HG03469 (cell line): ENCODE results near the gene TPP2.

ENCODE experiments used
- ATAC-seq: cut with Tn5 transposase; IDR thresholded peaks from one replicate; pipeline ENCODE4 v1.9.1; 2021; ENCODE audit warnings: mild to moderate bottlenecking, moderate library complexity, moderate number of reproducible peaks; ENCODE audit not compliant: unreplicated experiment

The TPP2 gene

GRCh38 chr13:102593466-102593865 is 3.3 kb upstream of the TPP2 start:
- ATAC-seq = no peak

- ATAC-seq = no peak
Measured at GRCh38 chr13:102597029-102597961, 509 bp downstream of the TPP2 start.

- no peak for ATAC-seq
Measured at GRCh38 chr13:102598061-102598460, 1.3 kb downstream of the TPP2 start.

- ATAC-seq = no peak
Measured at GRCh38 chr13:102599426-102600012, 2.7 kb downstream of the TPP2 start.

- ATAC-seq = no peak
Measured at GRCh38 chr13:102606537-102607309, 9.9 kb downstream of the TPP2 start.

DNA sequence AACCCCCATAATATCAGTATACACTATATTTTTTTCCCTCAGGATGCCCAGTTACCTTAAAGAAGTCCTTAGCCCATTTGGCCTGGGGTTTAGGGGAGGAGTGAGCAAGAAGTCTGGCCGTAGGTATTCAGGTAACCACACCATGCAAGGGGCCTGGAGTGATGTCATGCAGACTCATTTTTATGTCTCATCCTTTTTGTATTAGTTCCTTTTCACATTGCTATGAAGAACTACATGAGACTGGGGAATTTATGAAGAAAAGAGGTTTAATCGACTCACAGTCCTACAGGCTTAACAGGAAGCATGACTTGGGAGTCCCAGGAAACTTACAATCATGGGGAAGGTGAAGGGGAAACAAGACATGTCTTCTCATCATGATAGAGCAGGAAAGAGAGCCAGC is 12.2 kb downstream of the TPP2 start:
- ATAC-seq = no peak

- ATAC-seq = no peak
Measured at GRCh38 chr13:102609696-102610095, 12.9 kb downstream of the TPP2 start.

DNA sequence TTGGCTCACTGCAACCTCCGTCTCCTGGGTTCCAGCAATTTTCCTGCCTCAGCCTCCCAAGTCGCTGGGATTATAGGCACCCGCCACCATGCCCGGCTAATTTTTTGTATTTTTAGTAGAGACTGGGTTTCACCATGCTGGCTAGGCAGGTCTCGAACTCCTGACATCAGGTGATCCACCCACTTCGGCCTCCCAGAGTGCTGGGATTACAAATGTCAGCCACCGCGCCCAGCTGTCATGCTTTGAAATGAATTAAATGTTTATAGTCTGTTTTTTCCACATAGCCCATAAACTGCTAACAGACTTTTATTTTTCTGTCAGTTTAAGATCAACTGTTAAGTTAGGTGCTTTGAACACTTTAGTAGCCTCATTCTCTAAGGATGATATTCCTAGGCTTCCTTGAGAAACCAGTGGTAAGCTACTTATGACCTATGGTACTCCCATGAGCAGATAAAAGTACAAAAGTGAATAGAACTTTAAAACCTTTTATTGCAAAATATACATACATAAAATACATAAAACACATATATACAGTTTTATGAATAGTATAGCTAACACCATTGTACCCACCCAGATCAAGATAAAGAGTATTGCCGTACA is 13.6 kb downstream of the TPP2 start:
- ATAC-seq = no peak

DNA sequence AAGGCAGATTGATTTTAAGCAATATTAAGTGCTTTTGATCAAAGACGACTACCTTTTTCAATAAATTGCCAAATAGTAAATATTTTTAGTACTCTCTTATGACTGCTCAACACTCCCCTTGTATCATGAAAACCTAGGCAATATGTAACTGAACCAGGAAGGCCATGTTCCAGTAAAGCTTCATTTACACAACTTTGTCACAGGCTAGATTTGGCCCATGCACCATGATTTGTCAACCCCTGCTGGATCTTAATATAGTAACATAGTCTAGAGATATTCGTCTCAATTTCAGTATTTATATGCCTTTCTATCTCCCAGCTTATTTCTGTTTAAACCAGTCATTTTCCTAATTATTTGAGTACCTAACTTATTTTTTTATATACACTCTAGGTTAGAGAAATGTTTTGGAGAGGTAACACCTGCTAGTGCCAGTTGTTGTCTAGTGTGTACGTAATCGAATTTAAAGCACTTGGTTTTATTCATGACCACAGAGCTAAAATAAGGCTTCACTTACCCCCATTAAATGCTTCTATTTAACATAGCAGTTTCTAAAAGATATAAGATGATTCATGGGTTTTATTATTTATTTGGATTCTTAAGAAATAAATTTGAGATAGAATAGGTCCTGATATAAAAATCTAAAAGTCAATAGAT is 21.0 kb downstream of the TPP2 start:
- ATAC-seq = no peak

DNA sequence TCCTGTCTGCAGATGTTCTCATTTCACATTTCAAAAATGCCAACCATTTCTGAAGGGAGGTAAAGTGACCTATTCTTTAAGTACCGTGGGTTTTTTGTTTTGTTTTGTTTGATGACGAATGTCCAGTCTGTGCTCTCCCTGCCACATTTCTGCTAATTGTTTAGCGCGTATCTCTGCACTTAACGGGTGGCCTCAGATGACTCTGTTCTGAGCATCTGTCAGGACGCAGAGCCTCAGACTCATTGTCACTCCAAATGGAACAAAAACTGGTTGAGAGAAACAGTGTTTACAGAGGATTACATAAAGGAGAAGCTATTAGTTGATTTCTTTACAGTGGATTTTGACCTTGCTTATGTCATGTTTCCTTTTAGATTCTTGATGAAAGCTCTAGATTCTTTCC is 23.7 kb downstream of the TPP2 start:
- no peak for ATAC-seq

DNA sequence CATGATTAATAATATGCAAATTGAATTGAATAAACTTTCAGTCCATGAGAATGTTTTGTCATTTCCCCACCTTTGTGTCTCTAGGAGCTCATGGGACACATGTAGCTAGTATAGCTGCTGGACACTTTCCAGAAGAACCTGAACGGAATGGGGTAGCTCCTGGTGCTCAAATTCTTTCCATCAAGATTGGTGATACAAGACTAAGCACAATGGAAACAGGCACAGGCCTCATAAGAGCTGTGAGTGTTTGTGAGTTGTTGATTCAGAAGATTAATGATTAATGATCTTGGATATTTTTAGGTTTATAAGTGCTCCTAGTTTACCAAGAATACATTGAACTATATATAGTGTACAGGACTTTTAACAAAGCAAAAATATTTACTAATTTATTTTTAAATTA is 30.1 kb downstream of the TPP2 start:
- ATAC-seq = no peak

GRCh38 chr13:102628559-102628958 is 31.8 kb downstream of the TPP2 start:
- ATAC-seq = no peak

GRCh38 chr13:102631198-102631597 is 34.4 kb downstream of the TPP2 start:
- no peak for ATAC-seq

GRCh38 chr13:102638741-102639140 is 42.0 kb downstream of the TPP2 start:
- ATAC-seq = no peak

DNA sequence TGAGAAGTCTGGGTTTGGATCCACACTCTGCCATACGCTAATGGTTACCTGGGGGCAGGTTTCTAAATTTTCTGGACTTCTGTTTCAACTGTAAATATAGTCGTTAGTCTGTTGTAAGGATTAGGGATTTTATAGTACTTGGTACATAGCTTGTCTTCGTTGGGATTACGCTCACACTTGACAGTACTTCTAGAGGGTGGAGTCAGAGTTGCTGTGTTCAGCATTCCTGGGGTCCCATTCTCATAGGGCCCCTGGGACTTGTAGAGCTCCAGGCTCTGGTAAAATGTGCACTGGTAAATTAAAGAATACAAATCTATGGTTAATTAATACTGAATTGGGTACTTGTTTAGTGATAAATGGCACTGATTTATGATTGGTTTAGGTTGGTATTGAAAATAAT is 45.2 kb downstream of the TPP2 start:
- no peak for ATAC-seq

- ATAC-seq = no peak
Measured at GRCh38 chr13:102642475-102642874, 45.7 kb downstream of the TPP2 start.

GRCh38 chr13:102643656-102644055 is 46.9 kb downstream of the TPP2 start:
- no peak for ATAC-seq

GRCh38 chr13:102645701-102646100 is 48.9 kb downstream of the TPP2 start:
- no peak for ATAC-seq

DNA sequence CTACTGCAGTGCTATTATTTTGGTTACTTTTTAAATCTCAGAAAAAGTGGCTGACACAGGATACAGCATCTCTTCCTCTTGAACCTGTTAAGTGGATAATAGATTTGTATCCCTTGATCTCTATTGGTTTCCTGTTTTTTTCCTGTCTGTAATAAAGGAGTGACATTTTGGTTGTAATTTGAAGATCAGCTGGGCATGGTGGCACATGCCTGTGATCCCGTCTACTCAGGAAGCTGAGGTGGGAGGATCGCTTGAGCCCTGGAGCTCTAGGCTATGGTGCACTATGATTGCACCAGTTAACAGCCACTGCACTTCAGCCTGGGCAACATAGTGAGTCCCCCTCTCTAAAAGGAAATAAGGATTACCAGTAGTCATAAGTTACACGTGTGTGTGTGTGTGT is 51.3 kb downstream of the TPP2 start:
- no peak for ATAC-seq

DNA sequence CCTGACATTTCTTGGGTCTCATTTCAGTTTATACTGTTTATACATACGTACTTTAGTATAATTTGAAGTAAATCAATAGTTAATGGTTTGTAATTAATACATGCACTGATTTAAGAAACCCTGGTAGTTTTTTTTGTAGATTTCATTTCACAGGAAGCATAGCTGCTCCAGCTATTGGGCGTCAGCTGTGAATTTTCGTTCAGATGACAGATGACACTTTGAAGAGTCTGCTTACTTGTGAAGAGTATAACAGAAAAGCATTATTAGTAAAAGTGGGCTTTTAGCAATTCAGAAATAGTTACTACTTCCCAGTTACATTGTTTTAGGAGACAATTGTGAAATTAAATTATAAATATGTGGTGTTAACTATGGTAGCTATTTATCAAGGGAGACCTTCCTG is 53.7 kb downstream of the TPP2 start:
- ATAC-seq = no peak

GRCh38 chr13:102651392-102651791 is 54.6 kb downstream of the TPP2 start:
- ATAC-seq = no peak
